Stromal cell of bone marrow (primary cell): ENCODE results near the gene C19orf47.

Experiments
- DNase-seq: peaks from one replicate; pipeline ENCODE4 v3.0.0-alpha.2; 2012; ENCODE audit warnings: low read depth

The C19orf47 gene, protein sequence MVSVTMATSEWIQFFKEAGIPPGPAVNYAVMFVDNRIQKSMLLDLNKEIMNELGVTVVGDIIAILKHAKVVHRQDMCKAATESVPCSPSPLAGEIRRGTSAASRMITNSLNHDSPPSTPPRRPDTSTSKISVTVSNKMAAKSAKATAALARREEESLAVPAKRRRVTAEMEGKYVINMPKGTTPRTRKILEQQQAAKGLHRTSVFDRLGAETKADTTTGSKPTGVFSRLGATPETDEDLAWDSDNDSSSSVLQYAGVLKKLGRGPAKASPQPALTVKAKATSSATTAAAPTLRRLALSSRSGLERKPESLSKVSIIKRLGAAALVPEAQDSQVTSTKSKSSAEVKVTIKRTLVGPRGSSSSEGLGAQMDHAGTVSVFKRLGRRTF

DNA sequence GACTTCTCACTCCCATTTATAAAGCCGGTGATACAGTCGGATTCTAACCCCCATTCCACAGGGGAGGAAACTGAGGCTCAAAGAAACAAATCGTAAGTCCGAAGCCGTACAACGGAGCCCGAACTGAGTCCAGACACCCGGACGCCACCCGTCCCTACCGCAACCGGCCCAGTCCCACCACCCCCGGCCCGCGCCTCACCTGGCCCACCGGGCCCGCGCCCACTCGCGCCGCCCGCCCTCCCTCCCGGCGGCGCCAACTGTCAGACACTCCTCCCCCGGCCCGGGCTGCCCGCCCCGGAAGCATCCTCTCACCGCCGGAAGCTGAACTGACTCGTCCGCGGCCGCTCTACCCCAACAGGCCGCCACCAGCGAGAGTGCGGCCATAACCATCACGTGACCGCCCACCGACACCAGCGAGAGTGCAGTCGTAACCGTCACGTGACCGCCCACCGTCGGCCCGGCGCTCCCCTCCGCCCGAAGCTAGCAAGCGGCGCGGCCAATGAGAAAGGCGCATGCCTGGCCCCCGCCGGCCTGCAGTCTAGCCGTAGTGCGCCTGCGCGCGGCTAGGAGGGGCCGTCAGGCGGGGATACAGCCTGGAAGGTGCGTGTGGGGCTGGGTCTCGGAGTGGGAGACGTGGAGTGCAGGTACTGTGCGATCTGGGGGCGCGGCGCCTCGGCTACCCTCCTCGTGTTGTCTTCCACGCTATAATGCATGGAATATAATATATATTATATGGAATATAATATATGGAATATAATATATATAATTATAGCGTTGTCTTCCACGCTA lies at the start of gene C19orf47, which contains the start of gene PLD3:
TSS of gene C19orf47 (minus strand) at position 273 of the 789 bp plus-strand sequence. CDS start 6,540 bp downstream, outside the sequence.
TSS of gene PLD3 (plus strand) at position 571 of the 789 bp plus-strand sequence. CDS start 17,789 bp downstream, outside the sequence.
- peak; percentile 98 for DNase-seq

DNA sequence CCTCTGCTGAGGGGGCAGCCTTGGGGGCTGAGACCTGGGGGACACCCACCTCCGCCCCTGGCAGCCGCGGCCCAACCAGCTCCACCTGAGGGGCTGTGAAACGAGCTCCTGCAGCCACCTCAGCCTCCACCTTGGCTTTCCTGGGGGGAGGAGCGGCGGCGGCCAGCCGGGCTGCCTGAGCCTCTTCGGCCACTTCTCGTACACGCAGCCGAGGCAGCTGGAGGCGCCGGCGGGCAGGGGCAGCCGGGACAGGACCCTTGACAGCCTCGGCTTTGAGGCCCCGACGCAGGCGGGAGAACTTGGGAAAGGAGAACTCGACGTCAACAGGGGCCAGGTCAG lies 49.3 kb upstream of the C19orf47 start:
- no peak for DNase-seq

DNA sequence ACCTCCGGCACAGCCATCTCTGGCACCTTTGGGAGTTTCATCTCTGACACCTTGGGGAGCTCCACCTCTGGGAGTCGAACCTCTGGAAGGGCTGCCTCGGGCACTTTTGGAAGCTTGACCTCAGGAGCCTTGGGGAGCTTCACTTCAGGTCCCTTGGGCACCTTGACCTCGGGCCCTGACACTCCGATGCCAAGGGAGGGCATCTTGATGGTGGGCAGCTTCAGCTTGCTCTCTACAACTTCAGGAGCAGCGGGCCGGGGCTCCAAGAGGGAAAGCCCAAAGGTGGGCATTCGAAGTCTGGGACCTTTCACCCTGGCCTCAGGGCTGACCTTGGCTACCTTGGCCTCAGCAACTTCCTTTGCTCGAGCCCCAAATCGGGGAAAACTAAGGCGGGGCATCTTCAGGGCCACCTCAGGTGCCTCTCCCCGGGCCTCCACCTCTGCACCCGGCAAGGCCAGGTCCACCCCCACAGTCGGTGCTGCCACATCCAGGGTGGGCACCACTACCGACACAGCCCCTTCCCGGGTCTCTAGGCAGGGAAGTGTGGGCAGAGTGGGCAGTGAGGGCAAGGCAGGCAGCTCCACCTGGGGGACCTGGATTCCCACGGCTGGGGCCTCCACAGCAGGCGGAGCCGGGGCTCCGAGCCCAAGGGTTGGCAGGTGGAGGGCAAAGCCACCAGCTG lies 48.8 kb upstream of the C19orf47 start:
- no peak for DNase-seq

DNA sequence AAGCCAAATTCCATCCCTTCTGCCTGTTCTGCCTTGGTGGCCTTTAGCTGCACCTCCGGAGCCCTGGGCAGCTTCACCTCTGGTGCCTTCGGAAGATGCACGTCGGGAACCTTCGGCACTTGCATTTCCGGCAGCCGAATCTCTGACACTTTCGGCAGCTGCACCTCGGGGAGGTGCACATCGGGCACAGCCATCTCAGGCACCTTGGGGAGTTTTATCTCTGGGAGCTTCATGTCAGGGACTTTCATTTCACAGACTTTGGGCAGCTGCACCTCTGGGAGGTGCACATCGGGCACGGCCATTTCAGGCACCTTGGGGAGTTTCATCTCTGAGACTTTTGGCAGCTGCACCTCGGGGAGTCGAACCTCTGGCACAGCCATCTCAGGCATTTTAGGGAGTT lies 47.8 kb upstream of the C19orf47 start:
- DNase-seq: no peak

DNA sequence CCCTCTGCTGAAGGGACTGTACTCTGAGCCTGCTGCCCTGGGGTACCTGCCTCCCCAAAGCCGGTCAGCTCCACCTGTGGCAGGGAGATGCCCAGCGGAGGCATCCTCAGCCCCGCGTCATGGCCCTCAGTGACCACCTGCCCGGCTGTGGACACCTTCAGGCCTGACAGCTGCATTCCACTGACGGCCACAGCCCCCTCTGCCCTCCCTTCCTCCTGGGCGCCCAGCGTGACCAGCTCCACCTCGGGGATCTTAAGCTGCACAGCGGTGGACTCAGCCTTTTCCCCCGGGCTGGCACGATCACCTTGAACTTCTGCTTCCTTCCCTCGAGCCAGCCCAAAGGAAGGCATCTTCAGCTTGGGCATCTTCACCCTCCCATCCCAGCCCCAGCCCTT lies 46.6 kb upstream of the C19orf47 start:
- DNase-seq: no peak

DNA sequence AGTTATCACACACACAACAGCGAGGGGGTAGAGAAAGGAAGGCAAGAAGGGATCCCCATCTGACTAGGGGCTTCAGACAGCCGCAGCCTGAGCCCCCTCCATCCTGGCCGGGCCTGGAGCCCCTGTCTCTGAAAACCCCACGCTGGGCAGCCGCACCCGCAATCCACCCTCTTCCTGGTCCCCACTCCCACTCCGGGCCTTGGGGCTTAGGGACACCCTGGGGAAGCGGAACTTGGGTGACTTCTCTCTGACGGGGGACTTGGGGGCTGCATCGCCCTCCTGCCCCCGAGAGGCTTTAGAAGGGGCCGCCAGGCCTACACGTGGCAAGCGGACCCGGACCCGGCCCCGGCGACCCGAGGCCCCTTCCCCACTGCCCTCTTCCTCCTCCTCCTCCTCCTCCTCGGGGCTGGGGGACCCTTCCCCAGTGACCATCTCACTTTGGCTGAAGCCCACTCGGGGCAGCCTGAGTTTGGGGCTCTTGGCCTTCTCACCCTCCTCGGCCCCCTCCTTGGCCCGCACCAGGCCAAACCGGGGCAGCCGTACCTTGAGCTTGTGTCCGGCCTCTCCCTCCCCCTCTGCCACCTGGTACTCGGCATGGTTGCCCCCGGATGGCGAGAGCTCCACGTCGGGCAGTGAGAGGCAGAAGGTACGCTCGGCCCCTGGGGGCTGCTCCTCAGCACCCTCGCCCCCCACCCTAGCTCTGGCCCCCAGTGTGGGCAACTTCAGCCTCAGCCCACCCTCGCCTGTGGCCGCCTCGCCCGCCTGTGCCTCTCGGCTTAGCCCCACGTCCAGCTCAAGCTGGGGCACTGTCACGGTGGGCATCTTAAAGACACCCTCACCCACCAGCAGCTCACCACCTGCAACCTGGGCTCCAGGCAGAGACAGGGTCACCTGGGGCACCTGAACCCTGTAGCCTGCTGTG lies 46.0 kb upstream of the C19orf47 start:
- DNase-seq: no peak

DNA sequence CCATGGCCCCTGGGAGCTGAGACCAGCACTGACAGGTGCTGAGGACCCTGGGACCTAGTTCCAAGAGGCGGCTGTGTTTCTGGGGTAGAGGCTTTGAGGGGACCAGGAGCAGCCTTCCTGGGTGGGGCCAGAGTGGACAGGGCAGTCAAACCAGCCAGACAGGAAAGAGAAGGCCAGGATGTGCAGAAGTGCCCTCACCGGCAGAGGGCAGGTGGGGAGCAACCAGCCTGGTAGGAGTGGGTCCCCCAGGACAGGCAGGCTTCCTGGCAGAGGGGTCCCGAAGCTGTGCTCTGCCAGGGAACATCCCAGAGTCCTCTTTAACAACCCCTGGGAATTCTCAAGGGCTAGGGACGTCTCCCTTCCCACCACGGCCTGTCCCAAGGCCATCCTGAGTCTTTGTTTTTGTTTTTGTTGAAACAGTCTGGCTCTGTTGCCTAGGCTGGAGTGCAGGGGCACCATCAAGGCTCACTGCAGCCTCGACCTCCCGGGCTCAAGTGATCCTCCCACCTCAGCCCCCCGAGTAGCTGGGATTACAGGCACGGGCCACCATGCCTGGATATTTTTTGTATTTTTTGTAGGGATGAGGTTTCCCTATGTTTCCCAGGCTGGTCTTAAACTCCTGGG lies 44.8 kb upstream of the C19orf47 start:
- no peak for DNase-seq

DNA sequence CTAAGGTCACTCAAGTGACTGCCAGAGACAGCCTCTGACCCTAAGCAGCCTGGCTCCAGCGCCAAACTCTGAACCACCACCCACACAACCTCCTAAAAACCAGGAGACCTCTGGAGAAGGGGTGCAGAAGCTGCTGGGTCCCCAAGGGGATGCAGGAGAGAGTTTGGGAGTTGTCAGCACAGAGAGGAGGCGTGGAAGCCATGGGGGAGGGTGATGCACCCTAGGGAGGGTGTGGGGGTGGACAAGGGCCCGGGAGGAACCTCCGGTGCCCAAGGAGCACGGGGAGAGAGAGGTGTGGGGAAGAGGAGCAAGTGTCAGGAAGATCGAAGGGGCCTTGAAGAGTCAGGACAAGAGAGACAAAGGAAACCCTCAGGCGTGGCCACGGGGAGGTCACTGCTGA lies 43.9 kb upstream of the C19orf47 start:
- DNase-seq: no peak

DNA sequence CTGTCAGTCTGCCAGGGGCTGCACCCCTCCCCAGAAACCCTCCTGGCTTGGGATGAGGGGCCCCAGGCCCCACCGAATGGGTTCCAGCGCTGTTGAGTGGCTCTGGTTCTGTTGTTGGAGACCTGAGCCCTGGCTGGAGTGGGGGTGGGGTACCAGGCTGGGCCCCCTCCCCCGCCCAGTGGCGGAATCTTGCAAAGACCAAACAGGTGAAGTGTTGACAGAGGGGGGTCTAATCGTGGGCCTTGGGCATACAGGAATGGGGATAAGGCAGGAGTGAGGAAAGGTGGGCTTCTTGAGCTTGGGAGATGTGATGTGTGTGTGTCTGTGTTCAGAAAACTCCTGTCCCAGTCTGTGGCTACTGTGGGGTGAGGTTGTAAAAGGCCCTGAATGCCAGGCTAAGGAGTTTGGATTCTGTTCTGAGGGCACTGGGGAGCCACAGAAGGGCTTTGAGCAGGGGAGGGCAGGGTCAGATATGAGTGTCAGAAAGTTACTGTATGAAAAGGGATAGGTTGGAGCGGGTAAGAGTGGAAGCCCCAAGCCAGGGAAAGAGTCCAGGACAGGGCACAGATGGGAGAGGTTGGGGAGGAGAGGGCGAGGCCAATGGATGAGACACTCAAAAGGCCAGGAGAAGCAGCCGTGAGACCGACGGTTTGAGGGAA lies 42.0 kb upstream of the C19orf47 start, which contains the start of gene HIPK4:
TSS of gene HIPK4 (minus strand) at position 98 of the 659 bp plus-strand sequence. CDS start 279 bp downstream, outside the sequence.
- DNase-seq: no peak

DNA sequence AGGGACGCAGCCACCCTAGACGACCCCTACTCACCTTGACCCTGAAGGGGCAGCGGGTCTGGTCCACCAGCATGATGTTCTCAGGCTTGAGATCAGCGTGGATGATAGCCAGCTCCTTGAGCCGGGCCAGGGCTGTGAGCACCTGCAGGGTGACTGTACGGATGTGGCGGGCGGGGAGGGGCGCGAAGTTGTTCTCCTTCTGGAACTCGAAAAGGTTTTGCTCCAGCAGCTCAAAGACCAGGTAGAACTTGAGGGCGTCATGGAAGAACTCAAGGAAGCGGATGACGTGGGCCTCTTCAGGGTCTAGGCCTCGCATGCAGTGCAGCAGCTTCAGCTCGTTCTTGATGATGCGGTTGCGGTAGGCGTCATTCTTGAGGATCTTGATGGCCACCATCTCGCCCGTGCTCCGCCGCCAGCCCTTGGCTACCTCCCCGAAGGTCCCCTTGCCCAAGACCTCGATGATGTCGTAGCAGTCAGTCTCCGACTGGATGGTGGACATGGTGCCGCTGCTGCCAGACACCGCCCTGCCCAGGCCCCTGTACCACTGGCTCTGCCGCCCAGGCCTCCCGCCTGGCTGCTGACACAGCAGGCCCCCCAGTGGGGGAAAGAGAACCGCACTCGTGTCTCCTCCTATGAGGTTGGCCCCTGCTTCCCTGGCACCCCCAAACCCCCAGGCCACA lies 41.3 kb upstream of the C19orf47 start:
- no peak for DNase-seq

DNA sequence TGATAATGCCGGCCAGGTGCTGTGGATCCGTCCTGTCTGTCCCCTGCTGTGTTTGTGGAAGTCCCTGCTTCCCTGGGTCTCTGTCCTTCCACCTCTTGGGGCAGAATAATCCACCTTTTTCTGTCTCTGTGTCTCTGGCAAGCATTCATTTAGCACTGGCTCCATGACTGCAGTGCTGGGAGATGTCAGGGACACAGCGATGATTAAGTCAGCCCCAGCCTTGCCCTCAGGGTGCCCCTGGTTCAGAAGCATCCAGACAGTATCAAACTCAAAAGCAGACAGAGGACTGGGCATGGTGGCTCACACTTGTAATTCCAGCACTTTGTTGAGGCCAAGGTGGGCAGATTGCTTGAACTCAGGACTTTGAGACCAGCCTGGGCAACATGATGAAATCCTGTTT lies 40.3 kb upstream of the C19orf47 start:
- no peak for DNase-seq

DNA sequence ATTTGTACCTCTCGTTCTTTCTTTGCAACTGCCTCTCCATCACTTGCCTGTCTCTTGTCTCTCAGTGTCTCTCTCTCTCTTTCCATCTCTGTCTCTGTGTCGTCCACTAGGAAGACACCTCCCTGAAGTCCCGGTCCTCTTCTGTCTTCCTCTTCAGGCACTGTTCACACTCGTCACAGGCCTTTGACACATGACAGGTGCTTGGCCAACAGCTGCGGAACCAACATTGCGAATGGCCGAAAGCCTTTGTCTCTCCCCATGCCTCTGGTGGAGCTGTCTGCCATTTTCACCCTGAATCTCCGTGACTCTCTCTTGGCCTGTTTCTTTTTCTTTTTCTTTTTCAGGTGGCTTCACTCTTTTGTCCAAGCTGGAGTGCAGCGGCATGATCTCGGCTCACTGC lies 39.0 kb upstream of the C19orf47 start:
- no peak for DNase-seq

DNA sequence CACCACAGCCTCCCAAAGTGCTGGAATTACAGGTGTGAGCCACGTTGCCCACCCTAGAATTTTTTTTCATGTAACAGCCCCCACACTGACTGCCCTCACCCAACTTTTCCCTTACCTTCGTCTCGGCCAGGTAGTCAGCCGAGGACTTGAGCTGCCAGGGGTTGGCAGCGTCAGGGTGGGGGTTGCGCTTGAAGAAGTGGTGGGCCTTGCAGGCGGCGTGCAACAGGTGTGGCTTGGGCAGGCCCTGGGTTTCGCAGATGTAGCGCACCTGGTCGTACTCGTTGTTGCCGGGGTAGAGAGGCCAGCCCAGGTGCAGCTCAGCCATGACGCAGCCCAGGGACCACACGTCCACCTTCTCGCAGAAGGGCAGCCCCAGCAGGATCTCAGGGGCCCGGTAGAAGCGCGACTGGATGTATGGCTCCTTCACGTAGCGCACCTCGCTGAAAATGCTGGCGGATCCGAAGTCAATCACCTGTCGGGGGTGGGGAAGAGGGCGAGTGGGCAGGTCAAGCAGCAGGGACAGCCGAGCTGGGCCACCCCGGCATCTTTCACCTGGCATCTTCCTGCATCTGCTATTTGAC lies 35.6 kb upstream of the C19orf47 start:
- DNase-seq: no peak

DNA sequence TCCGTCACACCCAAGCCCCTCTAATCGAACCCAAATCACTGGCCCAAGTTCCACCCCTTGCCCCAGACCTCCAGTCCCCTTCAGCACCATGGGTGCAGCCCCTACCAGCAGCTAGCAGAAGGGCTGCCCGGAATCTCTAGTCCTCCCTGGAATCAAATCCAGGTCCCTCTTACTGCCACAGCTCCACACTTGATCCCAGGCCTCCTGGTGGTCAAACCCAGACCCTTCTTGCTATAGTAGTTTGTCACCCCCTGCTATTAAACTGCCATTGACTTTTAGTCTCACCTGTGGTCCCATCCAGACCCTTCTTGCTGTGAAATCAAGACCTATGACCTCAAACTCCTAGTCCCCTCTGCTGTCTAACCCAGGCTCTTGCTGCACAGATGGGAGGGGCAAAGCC lies 33.1 kb upstream of the C19orf47 start:
- DNase-seq: no peak

DNA sequence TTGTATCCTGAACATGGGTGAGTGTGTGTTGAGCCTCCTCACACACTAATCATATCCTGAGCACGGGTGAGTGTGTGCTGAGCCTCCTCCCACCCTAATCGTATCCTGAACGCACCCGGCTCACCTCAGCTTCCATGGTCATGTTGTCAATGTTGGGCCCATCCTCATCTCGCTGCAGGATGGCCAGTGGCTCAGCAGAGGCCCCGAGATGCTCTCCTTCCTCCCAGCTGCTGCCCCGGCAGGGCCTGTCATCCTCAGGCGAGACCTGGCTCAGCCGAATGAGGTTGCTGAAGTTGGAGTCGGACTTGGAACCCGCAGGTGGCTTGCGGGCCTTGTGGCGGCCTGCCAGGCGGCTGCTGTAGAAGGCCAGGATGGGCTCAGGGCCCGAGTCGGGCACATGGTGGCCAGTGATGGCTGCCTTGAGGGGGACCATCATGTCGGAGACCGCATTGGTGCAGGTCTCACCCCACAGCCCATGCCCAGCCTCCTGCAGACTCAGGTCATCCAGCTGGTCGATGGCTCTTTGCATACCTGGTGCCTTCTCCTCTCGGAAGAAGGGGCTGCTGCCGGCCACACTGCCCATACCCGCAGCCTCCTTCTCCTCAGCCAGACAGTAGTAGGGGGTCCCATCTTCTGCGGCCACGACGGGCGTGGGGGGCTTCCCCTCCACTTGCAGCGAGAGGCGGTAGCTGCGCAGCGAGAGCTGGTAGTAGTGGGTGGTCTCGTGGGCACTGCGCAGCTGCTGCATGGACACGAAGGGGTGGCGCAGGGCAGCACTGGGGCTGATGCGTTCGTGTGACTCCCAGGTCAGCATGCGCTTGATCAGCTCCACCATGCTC lies 32.2 kb upstream of the C19orf47 start:
- no peak for DNase-seq

DNA sequence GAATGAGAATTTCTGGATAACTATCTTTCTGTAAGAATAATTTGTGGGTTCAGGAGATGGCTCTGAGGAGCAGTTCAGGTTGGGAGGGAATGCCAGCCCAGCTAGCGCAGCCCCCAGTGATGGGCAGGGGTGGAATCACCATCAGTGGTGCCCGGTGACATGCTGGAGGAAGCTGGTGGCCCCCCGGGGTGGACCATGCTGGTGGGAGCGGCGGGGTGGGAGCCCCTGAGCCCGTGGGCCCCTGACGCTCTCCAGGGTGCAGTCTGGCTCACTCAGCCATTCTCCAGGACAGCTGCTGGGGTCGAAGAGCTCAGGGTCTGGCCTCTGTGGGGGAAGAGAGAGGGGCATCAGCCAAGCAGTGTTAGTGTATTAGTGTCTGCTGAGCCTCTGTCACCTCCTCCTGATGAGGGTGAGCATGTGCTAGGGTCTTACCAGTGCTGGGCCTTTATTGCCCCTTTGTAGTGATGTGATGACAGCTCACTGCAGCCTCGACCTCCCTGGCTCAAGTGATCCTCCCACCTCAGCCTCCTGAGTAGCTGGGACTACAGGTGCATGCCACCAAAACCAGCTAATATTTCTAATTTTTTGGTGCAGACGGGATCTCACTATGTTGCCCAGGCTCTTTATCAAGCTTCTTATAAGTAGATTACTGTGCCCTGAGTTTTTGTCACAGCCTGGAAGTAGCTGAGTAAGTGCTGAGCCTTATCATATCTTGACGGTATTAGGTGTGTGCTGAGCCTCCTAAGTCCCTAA lies 31.4 kb upstream of the C19orf47 start:
- DNase-seq: no peak

DNA sequence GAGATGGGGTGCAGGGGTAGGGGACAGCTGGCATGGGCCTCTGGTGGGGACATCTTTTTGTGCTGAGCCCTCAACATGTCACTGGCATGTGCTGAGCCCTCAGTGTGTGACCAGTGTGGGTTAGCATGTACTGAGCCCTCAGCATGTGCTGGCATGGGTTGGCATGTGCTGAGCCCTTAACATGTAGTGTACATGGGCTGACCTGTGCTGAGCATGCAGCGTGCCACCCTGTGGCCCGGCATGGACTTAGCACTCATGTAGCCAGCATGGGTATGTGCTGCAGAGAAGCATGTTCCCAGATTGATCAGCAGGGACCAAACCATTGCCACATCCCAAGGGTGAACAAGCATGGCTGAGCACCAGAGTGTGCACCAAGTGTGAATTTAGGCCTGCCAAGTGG lies 30.3 kb upstream of the C19orf47 start:
- no peak for DNase-seq

DNA sequence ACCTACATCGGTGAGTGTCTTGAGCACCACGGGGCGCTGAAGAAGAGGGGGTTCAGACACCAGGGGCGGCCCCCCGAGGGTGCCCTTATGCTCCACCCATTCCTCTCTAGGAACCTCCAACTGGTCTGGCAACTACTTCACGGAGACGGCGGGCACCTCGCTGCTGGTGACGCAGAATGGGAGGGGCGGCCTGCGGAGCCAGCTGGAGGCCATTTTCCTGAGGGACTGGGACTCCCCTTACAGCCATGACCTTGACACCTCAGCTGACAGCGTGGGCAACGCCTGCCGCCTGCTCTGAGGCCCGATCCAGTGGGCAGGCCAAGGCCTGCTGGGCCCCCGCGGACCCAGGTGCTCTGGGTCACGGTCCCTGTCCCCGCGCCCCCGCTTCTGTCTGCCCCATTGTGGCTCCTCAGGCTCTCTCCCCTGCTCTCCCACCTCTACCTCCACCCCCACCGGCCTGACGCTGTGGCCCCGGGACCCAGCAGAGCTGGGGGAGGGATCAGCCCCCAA lies 29.7 kb upstream of the C19orf47 start:
- DNase-seq: no peak
